HG03521 (cell line): ENCODE results near the gene ANKS1A.

Source experiments
- ATAC-seq: cut with Tn5 transposase; IDR thresholded peaks from one replicate; pipeline ENCODE4 v1.9.1; 2021; ENCODE audit warnings: mild to moderate bottlenecking, moderate library complexity; ENCODE audit not compliant: unreplicated experiment

The ANKS1A gene

DNA sequence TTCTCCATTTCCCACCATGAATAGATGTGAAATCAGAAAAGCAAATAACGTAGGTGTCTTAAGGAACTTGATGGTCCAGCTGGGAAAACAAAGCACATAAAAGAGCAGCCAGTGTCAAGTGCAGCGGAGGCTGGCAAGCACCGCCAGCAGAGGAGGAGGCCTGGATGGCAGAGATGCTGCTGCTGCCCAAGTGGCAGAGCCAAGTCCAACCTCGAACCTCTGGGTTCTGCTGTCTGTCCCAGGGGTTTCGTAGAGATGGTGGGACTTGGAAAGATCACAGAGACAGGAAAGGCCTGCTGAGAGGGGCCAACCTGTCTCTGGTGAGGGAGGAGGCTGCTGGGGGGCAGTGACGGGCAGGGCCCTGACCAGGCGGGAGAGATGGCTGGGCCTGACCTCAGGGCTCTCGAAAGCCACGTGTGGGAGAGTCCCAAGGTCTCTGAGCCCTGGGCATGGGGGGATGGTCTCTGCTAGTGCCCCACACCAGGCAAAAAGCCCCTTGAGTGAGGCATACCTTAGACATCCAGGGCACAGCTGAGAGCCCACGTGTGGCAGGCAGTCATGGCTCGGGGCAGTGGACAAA lies 174.7 kb downstream of the ANKS1A start:
- no peak for ATAC-seq

DNA sequence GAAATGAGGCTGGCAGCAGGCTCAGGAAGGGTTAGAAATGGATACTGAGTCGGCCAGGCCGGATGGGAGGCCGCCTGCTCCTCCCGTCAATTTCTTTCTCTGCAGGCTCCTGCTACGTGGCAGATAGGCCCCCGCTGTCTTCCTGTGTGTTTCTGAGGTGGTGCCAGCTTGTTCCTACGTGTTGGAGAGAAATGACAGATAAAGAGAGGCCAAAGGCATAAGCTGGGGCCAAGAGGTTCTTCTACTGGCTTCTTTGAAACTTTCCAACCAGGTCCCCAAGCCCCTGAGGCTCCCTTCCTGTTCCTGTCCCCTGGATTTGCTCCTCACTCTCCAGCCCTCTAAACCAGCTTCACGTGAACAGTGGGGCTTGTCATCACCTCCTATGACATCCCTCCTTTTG lies 175.2 kb downstream of the ANKS1A start:
- ATAC-seq: no peak

DNA sequence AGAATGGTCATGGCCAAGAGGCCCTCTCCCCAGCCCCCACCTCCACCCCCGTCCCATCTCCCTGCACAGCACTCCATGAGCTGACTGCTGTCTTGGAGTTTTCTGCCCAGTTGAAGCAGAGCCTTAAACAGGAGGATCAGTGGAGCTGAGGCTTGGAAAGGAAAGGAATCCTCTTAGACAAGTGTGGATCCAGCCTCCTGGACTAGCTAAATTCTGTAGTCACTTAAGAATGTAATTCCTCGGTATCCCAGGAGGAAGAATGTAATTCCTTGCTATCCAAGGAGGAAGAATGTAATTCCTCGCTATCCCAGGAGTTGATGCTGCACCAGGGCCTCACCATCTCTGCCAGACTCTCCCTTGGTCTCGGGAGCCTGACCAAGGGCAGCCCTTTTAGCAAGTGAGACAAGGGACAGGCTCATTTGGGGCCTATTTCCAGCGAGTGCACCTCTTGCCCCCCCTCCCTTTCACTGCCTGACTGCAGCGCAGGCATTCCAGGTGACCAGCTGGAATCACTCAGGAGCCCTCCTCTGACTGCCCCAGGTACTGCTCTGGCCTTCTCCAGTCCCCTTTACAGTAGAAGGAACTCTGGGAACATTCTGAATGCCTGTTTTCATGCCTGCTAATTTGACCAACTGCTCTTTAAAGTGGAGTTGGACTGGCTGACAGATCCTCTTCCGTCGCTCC lies 175.8 kb downstream of the ANKS1A start:
- no peak for ATAC-seq

DNA sequence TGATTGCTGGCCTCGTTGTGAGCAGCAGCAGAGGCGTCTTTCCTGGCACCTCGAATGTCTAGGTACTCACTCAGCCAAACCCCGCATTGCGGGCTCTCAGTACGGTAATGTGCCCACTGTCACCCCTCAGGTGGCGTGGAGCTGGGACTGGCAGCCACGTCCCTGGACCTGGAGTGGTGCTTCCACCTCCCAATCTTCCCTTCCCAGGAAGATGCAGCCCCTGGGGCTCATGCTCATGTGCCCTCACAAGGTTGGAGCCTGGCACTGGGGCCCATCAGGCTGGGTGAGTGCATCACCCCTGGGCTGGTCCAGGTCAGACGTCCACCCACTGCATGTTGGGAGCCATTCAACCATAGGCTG lies 176.4 kb downstream of the ANKS1A start:
- no peak for ATAC-seq

DNA sequence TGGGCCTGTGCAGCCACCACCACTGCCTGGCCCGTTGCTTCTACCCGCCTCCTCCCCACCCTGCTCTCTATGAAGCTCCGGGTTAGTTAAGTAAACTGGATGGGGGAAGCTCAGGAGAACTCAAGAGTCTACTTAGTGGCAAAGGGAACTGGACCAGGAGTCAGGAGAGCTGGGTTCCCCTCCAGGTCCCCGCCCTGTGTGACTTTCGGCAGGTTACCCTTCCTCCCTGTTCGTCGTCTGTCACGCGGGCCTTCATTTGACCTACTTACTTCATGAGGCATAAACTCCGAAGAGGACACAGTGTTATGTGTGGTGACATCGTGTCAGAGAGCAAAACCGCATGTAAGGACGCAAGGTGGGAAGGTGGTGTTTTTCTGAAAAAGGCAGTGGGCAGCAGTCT lies 176.8 kb downstream of the ANKS1A start:
- no peak for ATAC-seq

DNA sequence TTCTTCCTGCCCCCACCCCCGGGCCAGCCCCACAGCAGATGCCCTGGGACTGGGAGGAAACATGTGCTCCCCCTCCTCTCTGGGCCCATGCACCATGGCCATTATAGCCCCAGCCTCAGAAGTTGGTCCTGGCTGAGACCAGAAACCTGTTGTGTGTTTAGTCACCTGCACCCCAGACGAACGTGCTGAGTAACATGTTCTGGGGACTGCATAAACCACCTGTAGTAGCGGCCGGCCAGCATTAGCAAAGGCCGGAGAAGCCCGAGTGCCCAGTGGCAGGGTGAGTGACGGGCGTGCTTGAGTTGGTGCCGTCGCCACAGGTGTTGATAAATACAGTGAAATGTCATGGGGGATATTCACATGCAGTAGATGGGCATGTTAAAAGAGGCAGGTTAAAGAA lies 178.2 kb downstream of the ANKS1A start:
- no peak for ATAC-seq

DNA sequence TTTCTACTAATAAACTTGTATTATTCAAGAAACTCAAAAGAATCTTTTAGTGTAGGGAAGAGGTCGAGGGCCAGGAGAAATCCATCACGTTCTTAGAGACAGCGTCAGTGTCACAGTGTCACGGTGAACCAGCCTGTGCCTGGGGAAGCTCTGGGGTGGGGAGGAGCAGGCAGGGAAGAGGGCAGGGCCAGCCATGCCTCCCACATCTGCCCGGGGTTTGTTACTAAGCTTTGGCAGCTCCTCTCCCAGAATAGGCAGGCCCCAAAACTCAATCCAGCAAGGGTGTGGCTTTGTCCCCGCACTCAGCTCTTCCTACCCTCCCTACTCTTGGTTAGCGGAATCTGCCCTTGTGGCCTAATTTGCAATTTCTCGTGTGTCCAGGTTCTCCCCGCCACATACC lies 179.2 kb downstream of the ANKS1A start:
- ATAC-seq: no peak

DNA sequence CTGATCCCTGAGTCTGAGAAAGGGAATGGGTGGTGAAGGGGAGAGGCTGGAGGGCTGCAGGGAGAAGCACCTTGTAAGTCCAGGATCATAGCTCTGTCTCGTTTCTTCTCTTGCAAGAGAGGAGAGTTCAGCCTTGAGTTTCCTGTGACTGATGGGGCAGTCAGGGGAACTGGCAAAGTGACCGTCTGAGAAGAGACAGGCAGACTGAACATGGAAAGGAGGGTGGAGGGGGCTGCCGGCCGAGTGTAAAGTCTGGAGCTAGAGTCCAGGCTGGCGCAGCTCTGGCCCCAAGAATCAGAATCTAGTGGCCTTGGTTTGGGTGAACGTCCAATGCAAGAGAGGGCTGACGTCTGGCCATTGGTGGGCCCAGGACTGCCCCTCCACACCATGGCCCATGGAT lies 179.6 kb downstream of the ANKS1A start:
- no peak for ATAC-seq

DNA sequence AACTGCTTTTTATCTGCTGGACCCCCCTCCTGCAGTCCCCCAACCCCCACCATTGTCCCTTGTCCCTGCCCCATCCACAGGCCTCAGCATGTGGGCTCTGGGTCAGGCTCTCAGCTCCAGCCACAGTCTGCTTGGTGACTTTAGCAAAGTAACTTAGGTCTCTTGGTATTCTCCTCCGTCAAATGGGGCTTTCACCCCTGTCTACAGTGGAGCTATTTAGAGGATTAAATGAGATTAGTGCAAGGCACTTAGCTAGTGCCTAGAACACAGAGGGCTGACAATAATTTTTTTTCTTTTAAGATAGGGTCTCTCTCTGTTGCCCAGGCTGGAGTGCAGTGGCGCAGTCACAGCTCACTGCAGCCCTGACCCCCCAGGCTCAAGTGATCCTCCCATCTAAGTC lies 180.2 kb downstream of the ANKS1A start:
- ATAC-seq: no peak

DNA sequence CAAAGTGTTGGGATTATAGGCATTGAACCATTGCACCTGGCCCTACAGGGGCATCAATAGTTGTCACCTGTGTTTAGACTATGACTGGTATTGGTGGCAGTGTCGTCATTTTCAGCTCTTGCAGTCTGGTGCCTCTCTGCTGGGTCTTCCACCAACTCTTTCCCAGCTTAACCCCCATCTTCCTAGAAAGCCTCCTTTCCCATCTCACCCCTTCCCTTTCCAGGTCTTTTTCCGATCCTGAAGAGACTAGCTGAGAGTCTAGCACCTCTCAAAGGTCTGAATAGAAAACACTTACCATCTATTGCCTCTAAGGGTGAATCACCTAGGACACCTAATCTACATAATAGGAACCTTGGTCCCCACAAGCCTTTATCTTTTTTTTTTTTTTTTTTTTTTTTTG lies 181.1 kb downstream of the ANKS1A start:
- ATAC-seq: no peak

DNA sequence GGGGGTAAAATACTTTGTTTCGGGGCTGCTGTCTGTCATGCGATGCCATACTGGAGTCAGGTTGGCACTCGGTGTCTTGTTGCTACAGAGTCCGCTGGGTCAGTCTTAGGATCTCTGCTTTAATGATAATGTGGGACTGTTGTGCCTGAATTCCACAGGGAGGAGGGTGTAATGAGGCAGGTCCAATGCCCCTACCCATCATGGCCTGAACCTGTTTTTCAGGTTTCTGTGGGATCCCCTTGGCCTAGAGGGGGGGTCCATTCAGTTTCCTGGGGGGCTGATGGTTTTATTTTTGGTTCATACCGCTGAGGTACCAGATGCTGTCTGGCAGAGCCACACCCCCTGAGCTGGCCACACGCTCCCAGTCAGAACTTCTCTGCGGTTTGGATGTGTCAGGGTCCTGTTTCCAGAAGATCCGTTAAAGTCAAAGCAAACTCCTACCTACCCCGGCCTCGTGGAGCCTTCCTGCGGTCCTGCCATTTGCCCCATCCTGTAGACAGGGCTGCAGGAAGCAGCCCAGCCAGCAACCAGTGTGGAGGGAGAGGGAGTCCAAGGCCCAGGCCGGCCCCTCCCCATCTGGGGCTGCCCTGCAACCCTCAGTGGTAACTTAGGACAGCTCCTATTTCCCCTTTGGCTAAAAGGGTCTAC lies 182.4 kb downstream of the ANKS1A start:
- ATAC-seq: no peak

DNA sequence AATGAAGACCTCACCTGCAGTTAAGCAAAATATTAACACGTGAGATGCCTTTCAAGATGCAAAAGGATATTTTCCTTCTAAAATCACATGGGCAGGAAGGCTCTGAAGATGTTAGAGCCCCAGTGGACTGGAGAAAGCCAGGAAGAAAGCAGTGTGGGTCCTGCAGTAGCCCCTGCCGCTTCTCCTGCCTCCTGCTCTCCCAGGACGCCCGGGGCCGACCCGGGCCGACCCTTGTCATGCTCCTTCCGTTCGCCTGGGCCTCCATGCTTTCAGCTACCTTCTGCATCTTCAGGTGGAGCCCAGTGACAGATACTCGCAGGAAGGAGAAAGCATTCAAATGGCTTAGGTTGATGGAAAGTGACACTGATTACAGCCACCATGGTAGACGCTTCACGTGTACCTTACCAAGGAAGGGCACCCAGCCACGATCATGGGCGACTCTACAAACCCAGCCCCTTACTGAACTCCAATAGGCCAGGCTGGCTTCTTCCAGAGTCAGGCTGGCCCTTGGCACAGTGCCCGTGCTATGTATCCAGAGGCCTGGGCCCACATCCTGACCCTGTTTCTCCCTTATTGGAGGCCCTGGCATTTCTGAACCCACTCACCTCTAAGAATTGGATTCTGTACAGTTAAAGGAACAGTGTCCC lies 183.1 kb downstream of the ANKS1A start:
- ATAC-seq: no peak

DNA sequence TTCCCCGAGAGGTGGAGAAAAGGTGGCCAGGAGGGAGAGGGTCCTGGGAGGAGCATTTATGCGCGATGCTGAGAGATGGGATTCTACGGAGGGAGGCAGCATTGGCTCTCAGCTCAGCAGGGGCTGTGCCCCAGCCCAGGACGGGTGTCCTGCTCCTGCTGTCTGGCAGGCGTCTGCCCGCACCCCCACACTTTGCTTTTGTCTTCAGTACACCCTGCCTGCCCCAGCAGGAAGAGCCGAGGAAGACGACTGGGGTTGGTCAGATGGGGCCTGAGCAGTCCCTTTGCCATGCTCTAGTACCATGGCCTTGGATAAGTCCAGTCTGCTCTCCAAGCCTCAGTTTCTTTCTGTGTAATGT lies 183.6 kb downstream of the ANKS1A start:
- ATAC-seq: no peak

DNA sequence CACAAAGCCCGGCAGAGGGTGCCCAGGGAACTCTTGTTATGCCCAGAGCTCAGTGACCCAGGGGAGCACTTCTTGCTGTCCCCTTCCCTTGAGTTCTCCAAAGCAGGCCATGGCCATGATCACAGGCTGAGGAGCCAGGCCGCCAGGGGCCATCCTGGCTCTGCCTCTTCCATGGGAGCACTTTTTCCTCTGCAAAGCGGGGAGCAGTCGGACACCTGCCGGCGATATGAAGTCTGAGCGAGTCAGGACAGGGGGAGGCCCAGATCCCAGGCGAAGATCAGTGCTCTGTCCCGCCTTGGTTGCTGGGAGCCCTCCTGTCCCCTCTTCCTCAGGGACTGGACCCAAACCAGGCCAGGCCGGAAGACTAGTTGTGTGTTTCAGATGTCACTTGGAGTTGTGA lies 184.2 kb downstream of the ANKS1A start:
- no peak for ATAC-seq

DNA sequence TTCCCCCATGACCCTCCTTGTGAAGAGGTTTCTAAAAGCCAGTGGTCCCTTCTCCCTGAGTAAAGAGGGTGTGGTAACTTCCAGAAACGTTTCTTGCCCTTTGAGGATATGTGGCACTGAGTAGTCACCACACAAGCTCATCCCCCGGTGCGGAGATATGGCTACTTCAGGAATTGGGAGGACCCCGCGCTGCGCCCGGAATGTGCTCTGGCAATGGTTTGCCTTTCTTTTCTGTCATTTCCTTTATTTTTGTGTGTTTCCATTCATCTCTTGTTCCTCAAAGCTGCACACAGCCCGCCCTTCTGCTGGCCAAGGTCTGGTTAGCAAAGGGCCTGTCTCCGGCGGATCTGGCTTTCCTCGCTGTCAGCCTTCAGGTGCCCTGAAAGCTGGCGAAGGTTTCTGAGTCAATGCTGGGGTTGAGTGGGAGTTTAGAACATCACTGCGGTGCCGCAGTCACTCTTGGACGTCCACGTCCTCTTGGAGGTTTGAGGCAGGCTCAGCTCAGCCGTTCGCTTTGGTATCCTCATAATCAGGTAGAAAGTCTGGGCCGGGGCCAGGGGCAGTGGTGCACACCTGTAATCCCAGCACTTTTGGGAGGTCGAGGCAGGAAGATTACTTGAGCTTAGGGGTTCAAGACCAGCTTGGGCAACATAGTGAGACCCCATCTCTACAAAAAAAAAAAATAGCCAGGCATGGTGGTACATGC lies 184.9 kb downstream of the ANKS1A start:
- no peak for ATAC-seq

DNA sequence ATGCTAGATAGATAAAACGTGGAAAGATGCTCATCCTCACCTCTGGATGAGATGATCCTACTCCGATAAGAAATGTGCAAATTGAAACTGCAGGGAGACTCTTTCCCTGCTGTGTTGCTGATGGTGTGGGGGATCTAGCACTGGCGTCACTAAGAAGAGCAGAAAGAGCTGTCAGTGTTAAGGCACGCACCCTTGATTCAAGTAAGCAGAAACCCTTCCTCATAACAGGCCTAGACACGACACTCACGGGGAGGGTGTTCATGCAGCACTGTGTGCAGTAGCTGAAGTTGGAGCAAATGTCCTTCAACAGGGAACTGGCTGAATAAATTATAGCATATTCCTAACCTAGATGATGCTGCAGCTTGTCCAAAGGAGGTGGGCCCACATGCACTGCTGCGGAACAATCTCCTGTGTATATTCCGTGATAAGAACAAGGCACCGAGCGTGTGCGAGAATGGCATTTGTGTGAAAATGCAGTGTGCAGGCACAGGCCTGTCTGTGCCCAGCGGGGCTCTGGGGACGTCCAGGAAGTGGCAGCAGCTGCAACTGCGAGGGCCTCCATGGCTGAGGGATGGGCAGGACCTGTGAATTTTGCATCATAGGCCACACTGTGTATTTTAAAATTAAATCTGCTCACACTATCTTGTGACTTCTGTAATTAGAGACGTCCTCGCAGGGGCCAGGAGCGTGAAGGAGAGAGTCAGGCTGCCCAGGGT lies 188.1 kb downstream of the ANKS1A start:
- ATAC-seq: no peak

DNA sequence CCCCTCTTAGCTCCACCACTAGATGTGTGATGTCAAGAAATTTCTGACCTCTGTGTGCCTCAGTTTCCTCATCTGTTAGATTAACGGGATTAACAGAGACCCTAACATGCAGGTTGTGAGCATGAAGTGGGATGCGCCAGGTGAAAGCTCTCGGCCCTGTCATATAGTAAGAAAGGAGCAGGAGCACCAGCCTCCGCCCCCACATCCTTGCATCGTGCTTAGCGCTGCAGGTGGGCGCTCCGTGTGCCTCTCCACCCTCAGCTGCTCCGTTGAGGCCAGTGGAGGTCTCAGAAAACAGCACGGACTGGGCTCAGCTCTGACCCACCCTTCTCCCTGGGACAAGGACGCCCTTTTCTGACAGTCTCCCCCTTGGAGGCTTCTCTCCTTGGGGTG lies 188.7 kb downstream of the ANKS1A start:
- no peak for ATAC-seq

DNA sequence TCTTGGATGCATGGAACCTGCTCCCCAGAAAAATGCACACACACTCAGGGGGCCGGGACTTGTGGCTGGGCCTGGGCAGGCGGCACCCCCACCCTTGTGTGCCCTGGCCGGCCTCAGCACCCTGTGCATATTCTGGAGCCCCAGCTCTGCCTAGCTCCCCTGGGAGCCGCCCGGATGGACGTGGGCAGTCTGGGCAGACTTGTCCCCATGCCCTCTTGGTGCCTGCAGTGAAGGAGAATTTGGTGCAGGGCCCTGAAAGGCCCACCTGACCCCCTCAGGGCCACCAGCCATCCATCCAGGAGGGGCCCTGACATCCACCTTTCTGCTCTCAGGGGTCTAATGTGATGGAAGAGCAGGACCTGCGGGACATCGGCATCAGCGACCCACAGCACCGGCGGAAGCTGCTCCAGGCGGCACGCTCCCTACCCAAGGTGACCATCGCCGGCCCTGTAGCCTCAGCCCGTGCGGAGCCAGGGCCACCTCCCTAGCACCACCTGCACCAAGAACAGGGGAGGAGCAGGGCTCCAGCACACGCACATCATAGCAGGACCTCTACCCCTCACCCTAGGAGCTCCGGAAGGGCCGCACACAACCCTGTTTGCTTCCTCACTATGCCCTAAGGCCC lies 189.3 kb downstream of the ANKS1A start:
- ATAC-seq: no peak

DNA sequence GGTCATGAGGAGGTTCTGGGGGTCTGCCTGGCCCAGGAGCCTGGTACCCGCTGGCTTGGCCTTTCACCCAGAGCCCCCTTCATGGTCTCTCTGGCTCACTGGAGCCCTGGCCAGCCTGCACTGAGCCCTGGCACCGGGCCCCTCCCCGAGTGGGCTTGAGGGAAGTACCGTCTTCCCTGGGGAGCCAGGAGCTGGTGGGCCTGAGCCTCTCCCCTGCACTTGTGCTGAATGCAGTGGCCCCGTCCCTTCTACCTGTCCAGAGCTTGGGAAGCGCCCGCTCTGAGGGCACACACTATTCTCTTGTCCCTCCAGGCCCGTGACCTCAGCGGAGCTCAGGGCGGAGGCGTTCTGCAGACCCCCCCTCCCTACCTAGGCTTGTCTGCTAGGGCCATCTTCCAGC lies 189.8 kb downstream of the ANKS1A start:
- ATAC-seq: no peak

DNA sequence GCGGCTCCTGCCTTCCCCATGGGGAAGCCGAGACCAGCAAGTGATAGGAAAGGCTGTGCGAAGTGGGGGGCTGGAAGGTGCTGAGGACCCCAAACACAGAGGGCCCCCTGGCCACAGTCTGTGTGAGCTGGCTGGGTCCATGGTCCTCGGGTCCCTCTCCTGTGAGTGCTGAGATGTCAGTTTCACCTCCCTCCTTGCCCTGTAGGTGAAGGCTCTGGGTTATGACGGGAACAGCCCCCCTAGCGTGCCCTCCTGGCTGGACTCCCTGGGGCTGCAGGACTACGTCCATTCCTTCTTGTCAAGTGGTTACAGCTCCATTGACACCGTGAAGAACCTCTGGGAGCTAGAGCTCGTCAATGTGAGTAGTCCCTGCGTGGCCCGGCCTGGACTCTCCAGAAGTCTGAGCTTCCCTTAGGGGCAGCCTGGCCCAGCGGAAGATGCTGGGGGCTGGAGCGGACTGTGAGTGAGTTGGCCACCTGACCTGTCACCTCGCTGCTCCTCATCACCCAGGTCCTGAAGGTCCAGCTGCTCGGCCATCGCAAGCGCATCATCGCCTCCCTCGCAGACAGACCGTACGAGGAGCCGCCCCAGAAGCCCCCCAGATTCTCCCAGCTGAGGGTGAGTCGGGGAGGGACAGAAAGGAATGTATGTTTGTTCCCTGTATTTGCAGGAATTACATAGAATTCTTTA lies 190.4 kb downstream of the ANKS1A start:
- no peak for ATAC-seq
